SK-MEL-5 (cell line): ENCODE data around the gene PNMA6E. TPM values are rescaled to one million over a fixed set of nuclear protein-coding genes. Genes with fewer than 3 reads are reported as not detected.

ENCODE experiments used
- DNase-seq: peaks from one replicate; pipeline ENCODE4 v3.0.0-alpha.2; 2016; ENCODE audit warnings: low read depth, low spot score
- in situ Hi-C: cut with HindIII; loops from 2 replicates; pipeline ENCODE4 v1.10.0; 2016; ENCODE audit warnings: low sequenced_read_pairs, high pct_unique_total_duplicates, low pct_unique_long_range_greater_than_20kb
- small RNA-seq, 2 experiments: library from RNA; depleted of rRNA; stranded (forward); fragments of <200 nt; gene quantifications; one replicate each; pipeline ENCODE3, GENCODE V24; 2014
- total RNA-seq: library from RNA; depleted of rRNA; stranded (reverse); fragments of >200 nt; shearing (Covaris generic); gene quantifications from 2 replicates; pipeline ENCODE4 v1.2.3, GENCODE V29; 2014; rRNA removed

Gene PNMA6E
- total RNA-seq, 1 experiment from 2014 or later, result not detected

- in situ Hi-C loops, result no loop called here
- DNase-seq, result no peak
Measured at GRCh38 chrX:153347530-153347929, 53.6 kb downstream of the PNMA6E start.

Small RNA genes lying within 50 kb of the gene (small RNA-seq; reads per million reads assigned to genes)
- gene AC152007.1, result 0 reads per million in 2 experiments
- 0 reads per million in 2 experiments for gene RN7SL667P

Other genes with a start within 250 kb of the PNMA6E start
- gene MAGEA1, start 222.1 kb downstream of the PNMA6E start, total RNA-seq, result 2.2 and 2.5 TPM in 2 replicates
- not detected in 2 replicates for gene PNMA6F, start 79.6 kb downstream of the PNMA6E start, total RNA-seq
- 8.5 and 9.1 TPM in 2 replicates for gene ZNF275, start 67.2 kb downstream of the PNMA6E start, total RNA-seq
- 0.53 and 0.56 TPM in 2 replicates for gene ZFP92, start 10.1 kb upstream of the PNMA6E start, total RNA-seq
- gene TREX2, start 44.7 kb upstream of the PNMA6E start, total RNA-seq, result 0.19 and 0.40 TPM in 2 replicates
- gene HAUS7, start 69.2 kb upstream of the PNMA6E start, total RNA-seq, result 22.1 and 24.7 TPM in 2 replicates
- gene BGN, start 93.6 kb upstream of the PNMA6E start, total RNA-seq, result not detected in 2 replicates
- gene ATP2B3, start 116.3 kb upstream of the PNMA6E start, total RNA-seq, result 0.05 TPM in 1 of 2 replicates, not detected in the other
- gene CCNQ, start 197.8 kb upstream of the PNMA6E start, total RNA-seq, result 44.4 and 45.2 TPM in 2 replicates
- 6.1 and 6.8 TPM in 2 replicates for gene DUSP9, start 245.9 kb upstream of the PNMA6E start, total RNA-seq